Thyroid gland (tissue), 4 donors: ENCODE measurements around the gene PDZRN3.

Source experiments
- POLR2A ChIP-seq, 2 donors: fragments of 450-650 bp; IDR thresholded peaks; one replicate each; pipeline ENCODE4 v1.6.1; 2017; ENCODE audit warnings: antibody characterized with exemption in 2 of 2, mild to moderate bottlenecking in 2 of 2, moderate library complexity in 1 of 2
- TF ChIP-seq, protein P1 (sequence below), 6 experiments: fragments of 200-600 bp in 3 of 6; fragments of 450-650 bp in 3 of 6; sonication (generic) in 3 of 6; IDR thresholded peaks; one replicate each; pipeline ENCODE4 v1.5.1; 2016 to 2019; ENCODE audit warnings: antibody characterized with exemption in 6 of 6, mild to moderate bottlenecking in 2 of 6, inconsistent platforms in 1 of 6, moderate library complexity in 1 of 6

DNA sequence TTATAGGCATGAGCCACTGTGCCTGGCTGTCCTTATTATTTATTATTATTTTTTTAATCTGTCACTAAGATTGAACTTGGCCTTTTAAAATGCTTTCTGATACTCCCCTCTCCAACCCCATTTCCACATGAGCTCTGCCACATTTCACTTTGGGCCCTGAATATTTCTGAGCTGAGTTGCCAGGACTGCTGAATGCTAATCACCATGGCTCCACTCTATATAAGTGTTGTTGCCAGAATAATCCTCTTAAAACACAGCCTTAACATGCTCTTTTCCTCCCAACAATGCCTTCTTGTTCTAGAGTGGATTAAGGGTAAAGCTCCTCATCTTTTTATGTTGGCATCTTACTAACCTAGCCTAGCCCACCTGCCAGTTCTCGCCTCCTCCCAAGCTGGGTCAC is 124.4 kb downstream of the PDZRN3 start:
- no peak for TF ChIP-seq POLR2A (IDR thresholded peaks at IDR 0.05)
- TF ChIP-seq, protein P1, sequence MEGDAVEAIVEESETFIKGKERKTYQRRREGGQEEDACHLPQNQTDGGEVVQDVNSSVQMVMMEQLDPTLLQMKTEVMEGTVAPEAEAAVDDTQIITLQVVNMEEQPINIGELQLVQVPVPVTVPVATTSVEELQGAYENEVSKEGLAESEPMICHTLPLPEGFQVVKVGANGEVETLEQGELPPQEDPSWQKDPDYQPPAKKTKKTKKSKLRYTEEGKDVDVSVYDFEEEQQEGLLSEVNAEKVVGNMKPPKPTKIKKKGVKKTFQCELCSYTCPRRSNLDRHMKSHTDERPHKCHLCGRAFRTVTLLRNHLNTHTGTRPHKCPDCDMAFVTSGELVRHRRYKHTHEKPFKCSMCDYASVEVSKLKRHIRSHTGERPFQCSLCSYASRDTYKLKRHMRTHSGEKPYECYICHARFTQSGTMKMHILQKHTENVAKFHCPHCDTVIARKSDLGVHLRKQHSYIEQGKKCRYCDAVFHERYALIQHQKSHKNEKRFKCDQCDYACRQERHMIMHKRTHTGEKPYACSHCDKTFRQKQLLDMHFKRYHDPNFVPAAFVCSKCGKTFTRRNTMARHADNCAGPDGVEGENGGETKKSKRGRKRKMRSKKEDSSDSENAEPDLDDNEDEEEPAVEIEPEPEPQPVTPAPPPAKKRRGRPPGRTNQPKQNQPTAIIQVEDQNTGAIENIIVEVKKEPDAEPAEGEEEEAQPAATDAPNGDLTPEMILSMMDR (IDR thresholded peaks at IDR 0.05) = no peak
